GM21390 (cell line): ENCODE measurements around the gene NPLOC4.
"Not testable (repeated sequence)": the region's sequence is repeated elsewhere in the genome, so short reads cannot be mapped to it uniquely, and the experiment has no call there.

Experiments used
- ATAC-seq: cut with Tn5 transposase; IDR thresholded peaks from one replicate; pipeline ENCODE4 v1.9.1; 2021; ENCODE audit not compliant: unreplicated experiment

NPLOC4 gene

DNA sequence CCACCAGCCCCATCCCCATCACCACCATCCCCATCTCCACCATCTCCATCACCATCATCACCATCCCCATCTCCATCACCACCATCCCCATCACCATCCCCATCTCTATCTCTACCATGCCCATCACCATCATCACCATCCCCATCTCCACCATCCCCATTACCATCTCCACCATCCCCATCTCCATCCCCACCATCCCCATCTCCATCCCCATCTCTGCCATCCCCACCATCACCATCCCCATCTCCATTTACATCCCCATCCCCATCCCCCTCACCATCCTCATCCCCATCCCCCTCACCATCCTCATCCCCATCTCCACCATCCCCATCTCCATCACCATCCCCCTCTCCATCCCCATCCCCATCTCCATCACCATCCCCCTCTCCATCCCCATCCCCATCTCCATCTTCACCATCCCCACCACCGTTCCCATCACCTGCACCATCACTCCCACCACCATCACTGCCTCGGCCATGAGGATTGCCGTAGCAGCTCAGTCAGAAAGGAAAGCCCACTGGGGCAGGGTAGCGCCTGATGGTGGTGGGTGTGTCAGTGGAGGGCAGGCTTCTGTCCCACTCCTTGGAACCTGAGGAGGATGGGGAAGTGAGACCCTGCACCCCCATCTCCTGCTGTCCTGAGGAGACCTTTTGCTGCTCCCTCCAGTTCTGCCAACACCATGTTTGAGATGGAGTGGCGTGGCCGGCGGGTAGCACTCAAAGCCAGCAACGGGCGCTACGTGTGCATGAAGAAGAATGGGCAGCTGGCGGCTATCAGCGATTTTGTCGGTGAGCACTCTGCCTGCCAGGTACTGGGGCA lies 101.2 kb downstream of the NPLOC4 start:
- ATAC-seq, result no peak

DNA sequence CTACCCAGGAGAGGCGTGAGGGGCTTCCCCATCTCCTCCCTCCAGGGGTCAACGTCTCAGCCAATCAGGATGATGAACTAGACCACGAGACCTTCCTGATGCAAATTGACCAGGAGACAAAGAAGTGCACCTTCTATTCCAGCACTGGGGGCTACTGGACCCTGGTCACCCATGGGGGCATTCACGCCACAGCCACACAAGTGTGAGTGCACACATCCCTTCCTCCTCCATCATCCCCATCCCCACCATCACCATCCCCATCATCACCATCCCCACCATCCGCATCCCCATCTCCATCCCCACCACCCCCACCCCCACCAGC lies 101.9 kb downstream of the NPLOC4 start:
- no peak for ATAC-seq

DNA sequence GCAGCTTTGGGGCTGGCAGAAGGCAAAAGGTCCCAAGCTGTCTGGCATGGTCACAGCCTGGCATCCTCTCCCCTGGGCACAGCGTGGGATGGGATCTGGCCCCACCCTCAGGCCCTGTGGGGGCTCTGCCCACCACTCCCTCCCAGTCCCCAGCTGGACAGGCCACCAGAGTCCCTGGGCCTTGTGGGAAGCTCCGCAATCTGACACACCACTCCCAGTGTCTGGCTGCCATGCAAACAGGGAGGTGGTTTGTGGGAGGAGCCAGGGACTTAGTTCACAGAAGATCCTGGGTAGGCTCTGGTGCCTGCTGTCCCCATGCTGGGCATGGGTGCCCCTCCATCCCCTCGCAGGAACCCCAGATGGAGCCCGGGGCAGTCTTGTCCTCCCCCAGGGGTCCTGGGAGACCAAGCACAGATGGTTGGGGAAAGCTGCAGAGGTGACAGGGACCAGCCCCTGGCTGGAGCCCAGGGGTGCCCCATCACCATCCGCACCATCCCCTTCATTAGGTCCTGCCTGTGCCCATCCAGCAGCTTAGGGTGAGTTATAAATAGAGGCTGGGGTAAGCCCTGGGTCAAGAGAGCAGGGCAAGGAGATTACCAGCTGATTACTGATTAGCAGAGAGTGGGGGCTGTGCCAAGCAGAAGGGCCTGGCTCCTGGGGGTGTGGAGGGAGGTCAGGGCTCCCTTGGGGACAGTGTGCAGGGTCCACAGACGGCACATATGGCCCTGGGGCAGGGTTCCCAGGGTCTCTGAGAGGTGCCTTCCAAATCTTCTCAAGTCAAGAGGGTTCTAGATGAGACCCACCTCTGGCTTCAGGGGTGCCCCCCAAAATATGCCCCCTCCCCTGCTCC lies 102.5 kb downstream of the NPLOC4 start:
- ATAC-seq, result no peak

DNA sequence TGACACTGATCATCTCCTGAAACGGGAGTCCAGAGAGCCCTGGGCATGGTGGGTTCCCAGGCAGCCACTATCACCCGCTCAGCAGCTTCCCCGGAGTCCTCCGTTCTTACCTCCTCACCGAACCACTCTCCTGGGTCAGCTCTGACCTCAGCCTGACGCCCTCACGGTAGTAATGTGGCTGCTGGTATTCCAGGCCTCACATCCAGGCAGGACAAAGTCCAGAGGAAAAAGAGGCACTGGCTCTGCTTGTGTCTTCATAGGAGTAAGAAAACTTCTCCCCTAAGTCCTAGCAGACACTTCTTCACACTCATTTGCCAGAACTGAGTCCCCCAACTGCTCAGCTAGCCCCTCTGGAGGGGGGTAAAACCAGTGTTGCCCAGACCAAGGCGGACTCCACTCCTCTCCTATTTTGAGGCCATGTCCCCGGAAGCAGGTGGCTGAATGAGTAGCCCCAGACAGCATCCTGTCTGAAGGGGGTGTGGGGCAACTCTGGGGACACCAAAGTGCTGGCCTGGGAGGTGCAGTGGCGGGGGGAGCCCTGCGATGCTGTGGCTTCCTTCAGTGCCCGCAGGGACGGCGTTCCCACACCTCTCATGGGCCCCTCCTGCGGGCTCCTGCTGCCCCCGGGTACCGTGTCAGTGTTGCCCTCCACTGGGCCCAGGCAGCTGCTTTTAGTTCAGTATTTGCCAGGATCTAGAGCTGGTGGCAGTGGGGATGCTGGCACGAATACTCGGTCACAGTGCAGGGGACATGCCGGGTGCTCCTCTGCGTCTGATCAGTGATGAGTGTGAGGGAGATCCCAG lies 103.4 kb downstream of the NPLOC4 start:
- ATAC-seq, result no peak

DNA sequence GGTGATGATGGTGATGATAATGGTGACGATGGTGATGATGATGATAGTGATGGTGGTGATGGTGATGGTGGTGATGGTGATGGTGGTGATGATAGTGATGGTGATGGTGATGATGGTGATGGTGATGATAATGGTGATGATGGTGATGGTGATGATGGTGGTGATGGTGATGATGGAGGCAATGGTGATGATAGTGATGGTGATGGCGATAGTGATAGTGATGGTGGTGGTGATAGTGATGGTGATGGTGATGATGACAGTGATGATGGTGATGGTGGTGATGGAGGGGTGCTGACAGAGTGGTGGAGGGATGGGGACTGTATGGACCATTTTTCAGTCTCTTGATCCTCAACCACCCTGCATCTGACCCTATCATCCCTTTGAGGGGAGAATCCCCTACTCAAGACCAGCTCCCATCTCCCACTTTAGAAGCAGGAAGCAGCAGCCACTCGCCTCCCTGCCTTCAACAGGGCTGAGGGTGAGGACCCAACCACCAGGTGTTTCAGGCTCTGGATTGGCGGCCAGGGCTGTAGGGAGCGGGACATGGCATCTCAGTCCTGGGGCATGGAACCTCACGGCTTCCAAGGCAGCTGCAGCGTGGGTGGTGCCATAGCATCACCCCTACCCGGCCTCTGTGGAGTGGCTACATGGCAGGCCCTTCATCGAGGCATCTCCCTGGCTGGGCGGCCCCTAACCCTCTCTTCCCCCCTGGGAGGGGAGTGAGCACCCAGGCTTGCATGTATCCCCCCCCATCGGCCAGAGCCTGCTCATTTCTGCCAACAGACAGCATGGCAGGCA lies 104.2 kb downstream of the NPLOC4 start:
- no peak for ATAC-seq

DNA sequence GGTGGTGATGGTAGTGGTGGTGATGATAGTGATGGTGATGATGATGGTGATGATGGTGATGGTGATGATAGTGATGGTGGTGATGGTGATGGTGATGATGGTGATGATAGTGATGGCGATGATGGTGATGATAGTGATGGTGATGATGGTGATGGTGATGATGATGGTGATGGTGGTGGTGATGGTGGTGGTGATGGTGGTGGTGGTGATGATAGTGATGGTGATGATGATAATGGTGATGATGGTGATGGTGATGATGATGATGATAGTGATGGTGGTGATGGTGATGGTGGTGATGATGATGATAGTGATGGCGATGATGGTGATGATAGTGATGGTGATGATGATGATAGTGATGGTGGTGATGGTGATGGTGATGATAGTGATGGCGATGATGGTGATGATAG lies 104.9 kb downstream of the NPLOC4 start:
- ATAC-seq, result not testable (repeated sequence)

- not testable (repeated sequence) for ATAC-seq
These were observed 105.9 kb downstream of the NPLOC4 start for GRCh38 chr17:81531013-81531412.

DNA sequence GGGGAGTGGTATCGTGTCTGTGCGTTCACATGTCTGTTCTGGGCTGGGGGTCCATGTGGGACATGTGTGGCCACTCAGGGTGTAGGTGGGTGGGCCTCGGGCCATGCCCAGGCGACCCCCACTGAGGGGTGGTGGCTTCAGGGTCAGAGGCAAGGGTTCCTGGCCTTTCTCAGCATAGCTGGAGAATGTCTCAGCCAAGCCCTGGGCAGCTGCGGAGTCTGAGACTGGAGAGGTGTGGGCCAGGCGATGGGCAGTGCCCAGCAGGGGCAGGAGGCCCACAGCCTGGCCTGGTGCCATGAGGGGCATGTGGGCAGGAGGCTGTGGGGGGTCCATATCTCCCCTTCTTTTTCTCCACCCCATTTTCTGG lies 107.5 kb downstream of the NPLOC4 start:
- no peak for ATAC-seq

GRCh38 chr17:81528651-81529436 lies 108.1 kb downstream of the NPLOC4 start:
- no peak for ATAC-seq

- no peak for ATAC-seq
These were observed 108.6 kb downstream of the NPLOC4 start for GRCh38 chr17:81528384-81528650.

GRCh38 chr17:81527591-81528383 lies 109.1 kb downstream of the NPLOC4 start, which contains the start of gene FSCN2:
Gene FSCN2, plus strand, starts transcription at chr17:81528377. Its CDS starts 155 bp downstream, at chr17:81528532.
- no peak for ATAC-seq

DNA sequence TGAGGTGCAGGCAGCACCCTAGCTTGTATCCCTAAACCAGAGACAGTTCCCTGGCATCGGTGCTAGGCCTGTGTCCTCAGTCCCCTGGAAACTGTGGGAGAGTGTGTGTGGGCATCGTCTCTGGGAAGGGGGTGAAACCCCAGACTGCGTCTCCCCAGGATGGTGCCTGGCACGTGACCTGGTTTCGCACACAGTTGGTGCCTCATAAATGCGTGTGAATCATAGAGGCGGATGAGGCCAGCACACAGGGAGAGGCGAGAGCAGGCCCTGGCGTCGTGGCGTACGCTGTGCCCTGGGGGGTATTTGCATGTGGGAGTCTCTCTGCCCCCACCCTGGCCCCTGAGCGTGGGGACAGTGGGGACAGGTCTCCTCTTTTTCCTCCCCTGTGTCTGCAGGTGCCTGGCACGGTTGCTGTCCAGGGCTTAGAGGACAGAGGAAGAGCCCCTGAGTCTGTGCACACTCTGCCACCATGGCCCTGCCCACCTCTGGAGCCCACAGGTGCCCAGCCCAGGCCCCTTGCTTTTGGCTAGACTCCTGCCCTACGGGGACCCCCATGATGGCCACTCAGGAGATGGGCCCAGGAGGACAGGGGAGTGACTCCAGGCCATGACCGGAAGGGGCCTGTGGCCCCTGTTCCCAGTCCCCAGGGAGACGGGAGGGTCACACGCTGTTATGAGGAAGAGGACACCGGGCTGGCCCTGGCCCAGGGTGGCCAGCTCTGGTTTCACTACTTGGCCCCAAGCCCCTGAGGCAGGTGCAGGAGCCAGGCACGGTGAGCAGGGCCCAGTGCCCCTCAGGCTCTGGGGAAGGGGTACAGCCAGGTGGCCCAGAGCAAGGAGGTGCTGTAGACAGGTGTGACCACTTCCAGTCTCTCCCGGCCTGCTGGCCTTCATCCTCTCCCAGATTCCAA lies 110.0 kb downstream of the NPLOC4 start:
- ATAC-seq, result no peak

DNA sequence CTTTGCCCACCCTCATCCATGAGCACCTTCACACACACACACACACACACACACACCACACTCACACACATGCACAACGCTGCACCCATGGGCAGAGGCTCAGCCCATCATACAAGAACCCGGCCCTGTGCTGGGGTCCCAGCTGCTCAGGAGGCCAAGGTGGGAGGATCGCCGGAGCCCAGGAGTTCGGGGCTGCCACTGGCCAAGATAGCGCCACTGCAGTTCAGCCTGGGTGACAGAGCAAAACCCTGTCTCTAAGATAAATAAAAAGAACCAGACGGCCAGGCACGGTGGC lies 112.1 kb downstream of the NPLOC4 start:
- no peak for ATAC-seq

GRCh38 chr17:81524039-81524864 lies 112.7 kb downstream of the NPLOC4 start:
- ATAC-seq, result no peak

DNA sequence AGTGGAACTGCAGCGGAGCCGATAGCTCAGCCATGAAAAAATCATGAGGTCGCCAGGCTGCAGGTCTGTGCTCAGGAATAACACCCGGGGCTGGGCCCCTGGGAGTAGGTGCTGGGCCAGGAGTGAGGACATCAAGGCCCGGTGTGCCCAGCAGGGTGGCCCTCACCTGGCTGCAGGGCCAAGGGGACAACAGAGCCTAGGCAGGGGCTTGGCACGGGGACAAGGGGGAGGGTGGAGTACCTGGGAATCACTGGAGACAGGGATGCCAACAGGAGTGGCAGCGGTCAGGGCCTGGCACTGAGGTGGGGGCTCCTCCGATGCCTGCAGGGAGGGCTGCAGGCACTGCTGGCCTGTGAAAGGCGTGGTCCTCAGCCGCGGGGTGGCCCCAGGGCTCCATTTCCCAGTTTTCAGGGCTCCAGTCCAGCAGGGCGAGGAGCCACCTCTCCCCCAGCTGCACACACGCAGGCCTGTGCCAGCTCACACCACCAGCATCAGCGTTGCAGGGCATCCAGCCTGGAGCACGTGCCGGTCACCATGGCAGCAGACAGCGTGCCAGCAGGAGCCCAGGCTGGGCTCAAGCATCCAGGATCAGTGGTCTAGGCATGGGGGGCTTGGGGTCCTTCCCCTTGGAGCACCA lies 113.4 kb downstream of the NPLOC4 start:
- no peak for ATAC-seq

DNA sequence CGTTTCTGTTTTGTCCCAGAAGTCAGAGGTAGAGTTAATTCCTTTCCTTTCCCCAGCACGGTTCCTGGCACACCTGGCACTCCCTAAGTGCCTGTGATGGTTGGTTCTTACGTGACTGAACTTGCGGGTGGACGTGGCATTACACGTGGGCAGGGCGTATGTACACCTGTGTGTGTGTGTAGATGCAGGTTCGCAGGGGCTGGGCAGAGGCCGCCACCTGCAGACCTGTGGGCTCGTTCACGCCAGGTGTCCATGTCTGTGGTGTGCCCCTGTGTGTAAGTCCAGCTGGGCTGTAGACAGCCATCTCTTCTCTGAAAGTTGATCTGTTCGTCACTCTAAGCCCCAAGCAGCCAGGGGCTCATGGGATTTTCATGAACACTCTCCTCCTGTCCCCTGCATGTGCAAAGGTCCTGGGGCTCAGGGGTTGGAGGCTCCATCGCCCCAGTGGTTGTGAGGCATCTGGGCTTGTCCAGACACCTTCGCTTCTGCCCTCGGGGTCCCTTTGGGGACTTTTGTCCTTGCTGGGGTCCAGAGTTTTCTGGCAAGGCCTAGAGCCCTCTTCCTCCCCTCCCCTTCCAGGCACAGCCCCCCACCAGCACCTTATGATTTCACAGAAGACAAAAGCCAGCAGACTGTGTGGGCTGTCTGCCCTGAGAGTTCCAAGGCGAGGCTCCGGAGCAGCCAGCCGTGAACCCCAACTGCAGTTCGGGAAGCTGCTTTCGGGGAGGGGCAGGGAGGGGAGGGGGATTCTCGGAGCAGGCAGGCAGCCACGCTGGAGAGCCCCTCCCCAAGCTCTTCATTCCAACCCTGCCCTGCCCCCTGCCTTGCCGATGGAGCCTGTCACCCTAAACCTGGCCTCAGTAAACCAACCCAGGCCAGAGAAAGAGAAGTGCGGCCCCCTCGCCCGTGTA lies 114.2 kb downstream of the NPLOC4 start:
- no peak for ATAC-seq
